Renal cortex interstitium (tissue), 11 donors: ENCODE data around the gene CFAP46. TPM values are rescaled to one million over a fixed set of nuclear protein-coding genes. Genes with fewer than 3 reads are reported as not detected.
"Not testable (repeated sequence)": the region's sequence is repeated elsewhere in the genome, so short reads cannot be mapped to it uniquely, and the experiment has no call there.

Experiments used
- DNase-seq, 11 donors: peaks; one replicate each; pipeline ENCODE4 v3.0.0-alpha.2; 2013; ENCODE audit warnings: low read depth in 9 of 11, low spot score in 4 of 11; ENCODE audit errors: extremely low read depth in 1 of 11
- polyA plus RNA-seq, 3 donors: library from polyadenylated mRNA; unstranded; fragments of 120-200 nt; gene quantifications; one replicate each; pipeline ENCODE4 v1.2.1, GENCODE V29; 2013; ENCODE audit not compliant: insufficient read length in 3 of 3

The CFAP46 gene
- polyA plus RNA-seq, 3 donors, result 7.7 to 11.4 (median 8.0) TPM

- not testable (repeated sequence) for DNase-seq
These were observed 99.1 kb downstream of the CFAP46 start for GRCh38 chr10:132843276-132843675.

- no peak for DNase-seq
These were observed 100.0 kb downstream of the CFAP46 start for GRCh38 chr10:132842397-132842796.

DNA sequence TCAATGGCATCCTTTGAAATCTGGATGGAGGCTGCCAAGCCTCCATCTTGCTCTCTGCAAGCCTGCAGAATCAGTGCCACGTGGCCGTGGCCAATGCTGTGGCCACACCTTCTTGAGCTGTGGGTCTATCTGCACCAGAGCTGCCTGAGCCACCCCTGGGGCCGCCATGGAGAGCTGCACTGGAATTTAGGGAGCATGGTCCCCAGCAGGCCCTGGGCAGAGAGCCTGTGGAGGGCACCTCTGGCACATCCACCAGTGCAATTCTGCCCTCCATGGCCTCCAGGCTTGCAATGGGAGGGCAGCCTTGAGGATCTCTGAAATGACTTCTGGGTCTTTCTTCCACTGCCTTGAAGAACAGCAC lies 100.8 kb downstream of the CFAP46 start:
- DNase-seq, result no peak

DNA sequence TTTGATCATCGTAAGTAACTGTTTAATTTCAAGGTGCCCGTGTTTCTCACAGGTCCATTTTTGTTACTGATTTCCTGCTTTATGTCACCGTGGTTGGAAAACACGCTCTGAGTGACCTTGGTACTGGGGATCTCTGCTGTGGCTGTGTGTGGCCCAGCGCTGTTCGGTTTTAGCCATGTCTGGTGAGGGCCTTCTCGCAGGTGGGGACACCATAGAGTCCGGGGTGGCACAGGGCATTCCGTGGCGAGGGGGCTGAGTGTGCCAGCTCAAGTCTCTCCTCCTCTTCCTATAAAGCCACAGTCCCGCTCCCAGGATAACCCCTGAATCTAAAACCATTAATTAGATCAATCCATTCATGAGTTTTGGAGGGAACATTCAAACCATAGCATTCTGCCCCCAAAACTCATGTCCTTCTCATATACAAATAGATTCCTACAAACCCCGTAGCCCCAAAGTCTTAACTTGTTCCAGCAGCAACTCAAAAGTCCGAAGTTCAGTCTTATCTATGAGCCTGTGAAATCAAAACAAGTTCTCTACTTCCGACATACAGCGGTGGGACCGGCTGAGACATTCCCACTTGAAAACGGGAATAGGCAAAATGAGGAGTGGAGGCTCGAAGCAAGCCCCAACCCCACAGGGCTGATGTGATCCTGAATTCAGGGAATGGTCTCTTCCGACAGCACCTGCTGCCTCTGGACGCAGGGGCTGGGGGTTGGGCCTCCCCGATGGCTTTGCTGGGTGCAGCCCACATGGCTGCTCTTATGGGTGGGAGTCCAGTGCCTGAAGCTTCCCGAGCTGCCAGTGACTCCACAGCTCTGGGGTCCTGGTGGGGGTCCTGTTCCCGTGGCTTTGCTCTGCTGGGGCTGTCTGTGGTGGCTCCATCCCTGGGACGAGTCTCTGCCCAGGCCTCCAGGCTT lies 101.4 kb downstream of the CFAP46 start:
- no peak for DNase-seq

GRCh38 chr10:132839061-132839460 lies 103.3 kb downstream of the CFAP46 start:
- DNase-seq, result no peak

DNA sequence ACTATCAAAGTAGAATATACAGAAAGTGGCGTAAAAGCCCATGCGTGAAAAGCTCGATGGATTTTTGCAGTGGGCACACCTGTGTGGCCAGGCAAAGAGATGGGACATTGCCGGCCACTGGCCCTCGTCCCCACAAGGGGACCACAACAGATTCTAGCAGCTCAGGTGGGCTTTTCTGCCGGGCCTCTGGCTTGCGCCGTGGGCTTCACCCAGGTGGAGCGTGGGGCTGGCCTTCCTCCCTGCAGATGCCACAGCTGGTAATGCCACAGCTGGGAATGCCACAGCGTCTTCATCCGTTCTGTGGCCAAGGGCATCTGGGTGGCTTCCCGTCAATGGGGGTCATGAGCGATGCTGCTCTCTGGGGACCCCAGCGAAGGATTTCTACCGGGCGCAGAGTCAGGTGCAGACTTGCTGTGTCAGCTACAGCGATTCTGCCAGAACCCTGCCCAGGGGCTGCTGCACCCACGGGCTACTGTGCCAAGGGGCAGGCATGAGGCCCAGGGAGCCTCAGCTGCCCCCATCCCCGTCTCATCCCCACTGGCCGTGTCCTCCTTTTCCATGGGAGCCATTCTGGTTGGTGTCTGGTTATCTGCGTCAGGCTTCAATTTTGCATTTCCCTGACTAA lies 103.9 kb downstream of the CFAP46 start:
- DNase-seq, result no peak

- DNase-seq, result no peak
These were observed 104.5 kb downstream of the CFAP46 start for GRCh38 chr10:132837905-132838304.

- peak in 6 of 11 donors; percentile 22 to 37 (median 26) for DNase-seq
These were observed 105.4 kb downstream of the CFAP46 start for GRCh38 chr10:132836832-132837540.

GRCh38 chr10:132836248-132836831 lies 106.0 kb downstream of the CFAP46 start:
- no peak for DNase-seq

- DNase-seq, result no peak
These were observed 106.5 kb downstream of the CFAP46 start for GRCh38 chr10:132835848-132836233.

DNA sequence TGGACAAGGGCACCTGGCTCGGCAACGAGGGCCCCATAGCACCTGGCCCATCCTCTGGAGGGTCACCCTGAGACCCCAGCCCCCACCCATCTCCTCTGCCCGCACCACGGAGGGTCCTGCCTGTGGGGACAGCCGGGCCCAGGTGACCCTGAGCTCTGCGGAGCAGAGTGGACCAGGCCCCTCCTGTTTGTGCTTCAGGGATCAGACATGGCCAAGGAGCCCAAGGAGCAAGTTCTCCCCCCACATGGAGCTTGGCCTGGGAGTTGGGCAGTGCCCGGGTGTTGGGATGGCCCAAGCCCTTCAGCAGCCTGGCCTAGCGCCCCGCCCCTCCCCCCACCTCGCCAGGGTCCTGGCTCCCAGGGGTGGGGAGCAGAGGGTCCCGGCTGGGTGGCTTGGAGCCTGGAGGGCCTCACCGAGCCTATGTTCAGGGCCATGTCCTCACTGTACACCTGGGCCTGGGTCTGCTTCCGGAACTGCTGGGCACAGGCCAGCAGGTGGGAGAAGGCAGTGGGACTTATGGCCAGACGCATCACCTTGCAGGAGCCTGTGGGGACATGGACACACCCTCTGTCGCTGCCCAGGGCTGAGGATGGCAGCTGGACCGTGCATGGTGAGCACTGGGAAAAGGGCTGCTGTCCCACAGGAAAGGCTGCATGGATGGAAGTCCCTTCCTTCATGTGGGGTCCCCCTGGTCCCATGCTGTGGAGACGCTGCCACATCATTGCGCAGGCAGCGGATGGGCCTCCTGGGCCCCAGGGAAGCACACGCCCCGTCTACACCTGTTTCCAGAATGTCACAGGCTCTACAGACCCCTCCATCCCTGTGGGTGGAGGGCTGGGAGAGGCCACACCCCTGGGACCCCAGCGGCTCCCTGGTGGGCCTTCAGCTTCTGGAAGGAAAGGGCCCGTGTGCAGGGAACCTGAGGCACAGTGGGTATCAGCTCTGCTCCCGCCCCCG lies 107.2 kb downstream of the CFAP46 start:
- no peak for DNase-seq

GRCh38 chr10:132834311-132834761 lies 108.0 kb downstream of the CFAP46 start:
- DNase-seq, result no peak

GRCh38 chr10:132833421-132834111 lies 108.8 kb downstream of the CFAP46 start:
- no peak for DNase-seq

DNA sequence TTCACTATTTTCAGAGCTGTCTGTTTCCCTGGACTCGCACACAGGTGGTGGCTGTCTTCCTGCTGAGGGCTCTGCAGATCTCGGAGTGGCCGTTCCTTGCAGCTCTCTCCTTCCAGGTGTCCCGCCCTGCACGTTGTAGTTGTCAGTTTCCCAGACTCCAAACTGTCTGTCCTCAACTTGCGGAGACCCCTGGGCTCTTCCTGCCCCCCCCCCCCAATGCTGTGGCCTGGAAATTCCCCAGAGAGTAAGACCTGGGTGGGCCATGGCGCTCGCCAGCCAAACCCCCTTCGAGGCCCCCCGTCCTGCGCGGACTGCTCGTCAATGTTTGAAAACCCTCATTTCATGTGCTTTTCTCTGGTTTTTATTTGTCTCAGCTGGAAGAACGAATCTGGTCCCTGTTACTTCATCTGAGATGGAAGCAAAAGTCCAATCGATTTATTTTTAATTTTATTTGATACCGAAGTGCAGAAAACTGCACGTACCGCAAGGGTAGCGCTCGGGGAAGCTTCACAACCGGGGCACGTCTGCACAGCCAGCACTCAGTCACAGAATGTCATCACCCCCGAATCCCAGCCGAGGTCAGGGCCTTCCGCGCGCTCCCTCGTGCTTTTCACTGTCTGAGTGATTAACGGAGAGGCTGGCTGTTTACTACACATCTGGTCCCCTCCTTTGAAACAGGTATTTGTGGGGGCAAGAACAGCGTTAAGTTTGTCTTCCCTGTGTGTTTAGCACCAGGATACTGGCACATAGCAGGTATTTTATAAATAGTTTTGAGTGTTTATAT lies 110.0 kb downstream of the CFAP46 start:
- DNase-seq, result no peak

GRCh38 chr10:132829403-132829802 lies 113.0 kb downstream of the CFAP46 start:
- DNase-seq, result no peak

- DNase-seq, result no peak
These were observed 113.7 kb downstream of the CFAP46 start for GRCh38 chr10:132828681-132829080.
